Measurements from ENCODE around the gene NBAS. TPM values are rescaled to one million over a fixed set of nuclear protein-coding genes. Genes with fewer than 3 reads are reported as not detected.

Gene NBAS
- total RNA-seq, 1 experiment from 2014 or later, result 32.5 TPM

GRCh38 chr2:15265889-15266288 lies 295.2 kb downstream of the NBAS start:
- Mint-ChIP-seq H3K27me3 (ENCODE audit: low read depth) (peaks cover 5% of the 10 kb centered on the region), H3K9me3 (no peaks in the 10 kb centered on the region), H3K27ac (no peak overlapping the region), H3K36me3 (ENCODE audit: insufficient read depth in 1 of 3, low read depth in 3 of 3) (no peaks in the 10 kb centered on the region), H3K4me1 (peaks cover 14 to 20% of the 10 kb centered on the region in 2 experiments), H3K4me3 (no peak overlapping the region)
- H3K4me1 ChIP-seq (ENCODE audit: insufficient read depth, low read length), result peaks cover 2% of the 10 kb centered on the region; the same call in 1 of the 2 replicates
- no peak overlapping the region for H3T11ph ChIP-seq (ENCODE audit: low read length)
- H2BK12ac ChIP-seq (ENCODE audit: insufficient read length, low read depth, low read length), result no peak overlapping the region
- no peak overlapping the region for H2AK5ac ChIP-seq (ENCODE audit: insufficient read length, low read length)
- H3K4me2 ChIP-seq (ENCODE audit: insufficient read depth, insufficient read length, low read length), result no peak overlapping the region
- H3K79me2 ChIP-seq (ENCODE audit: insufficient read depth, low read length), result no peaks in the 10 kb centered on the region
- no peak overlapping the region for H2BK120ac ChIP-seq (ENCODE audit: low read depth, low read length, poor library complexity, severe bottlenecking)
- H4K8ac ChIP-seq (replicated peaks; ENCODE audit: insufficient read length, low read depth, low read length), result no peak overlapping the region
- no peak overlapping the region for H4K91ac ChIP-seq (ENCODE audit: insufficient read length, low read depth, low read length)
- no peak overlapping the region for H3K4ac ChIP-seq (ENCODE audit: low read depth, low read length)
- no peak overlapping the region for H3K56ac ChIP-seq (ENCODE audit: insufficient read length, low read depth, low read length)
- H3K27me3 ChIP-seq (ENCODE audit: insufficient read depth, low read length), result no peaks in the 10 kb centered on the region
- no peak overlapping the region for H3K27ac ChIP-seq (ENCODE audit: insufficient read length, low read depth, low read length)
- no peak for DNase-seq
- no peak overlapping the region for H3K14ac ChIP-seq (ENCODE audit: insufficient read depth, low read length)
- H3K79me1 ChIP-seq (ENCODE audit: insufficient read depth, low read depth, low read length, poor library complexity, severe bottlenecking), result no peaks in the 10 kb centered on the region
- no peaks in the 10 kb centered on the region for H3K23me2 ChIP-seq (ENCODE audit: insufficient read length, low read depth, low read length, poor library complexity, severe bottlenecking)
- WGBS (ENCODE audit: extremely low coverage, insufficient read length, low lambda C conversion rate), result no CpG with 5 or more reads among the region's 3 CpGs
- H3K18ac ChIP-seq (ENCODE audit: insufficient read length, low read depth, low read length), result no peak overlapping the region
- no peak overlapping the region for H2BK20ac ChIP-seq (ENCODE audit: low read depth, low read length, poor library complexity, severe bottlenecking)
- no peaks in the 10 kb centered on the region for H3K9me3 ChIP-seq (ENCODE audit: control insufficient read depth, low read depth, low read length)
- no peak overlapping the region for H2BK5ac ChIP-seq (ENCODE audit: insufficient read length, low read length)
- no peaks in the 10 kb centered on the region for H4K20me1 ChIP-seq (ENCODE audit: control insufficient read depth, insufficient read depth, insufficient read length)
- no peak overlapping the region for H4K5ac ChIP-seq (ENCODE audit: insufficient read length, low read depth, low read length)
- H3K23ac ChIP-seq (ENCODE audit: insufficient read length, low read depth, low read length), result no peak overlapping the region
- no peak overlapping the region for H2AFZ ChIP-seq (ENCODE audit: low read length)
- no peak overlapping the region for H3K9ac ChIP-seq (ENCODE audit: extremely low read depth, insufficient read length, low read length)
- no peak for TF ChIP-seq CTCF (conservative IDR thresholded peaks at IDR 0.05)
- no peak overlapping the region for H2BK15ac ChIP-seq (ENCODE audit: low read depth, low read length)
